ENCODE results near the gene GALNT8.
A peak's percentile ranks its signal among the peaks of the same experiment; 100 is the strongest.
"Not testable (repeated sequence)": the region's sequence is repeated elsewhere in the genome, so short reads cannot be mapped to it uniquely, and the experiment has no call there.

GALNT8 gene

GRCh38 chr12:4744709-4745108, 24.5 kb downstream of the GALNT8 start:
- no peak for DNase-seq

- no peak for DNase-seq
Measured at GRCh38 chr12:4745249-4745648, 25.0 kb downstream of the GALNT8 start.

- not testable (repeated sequence) for DNase-seq
Measured at GRCh38 chr12:4751654-4752053, 31.5 kb downstream of the GALNT8 start.

GRCh38 chr12:4762773-4763172, 42.6 kb downstream of the GALNT8 start:
- no peak for DNase-seq

- peak; percentile 1 to 32 for DNase-seq
Measured at GRCh38 chr12:4763549-4763948, 43.3 kb downstream of the GALNT8 start.

- no peak for DNase-seq
Measured at GRCh38 chr12:4766445-4766844, 46.2 kb downstream of the GALNT8 start.

- no peak for DNase-seq
Measured at GRCh38 chr12:4767186-4767585, 47.0 kb downstream of the GALNT8 start.

- no peak for DNase-seq
Measured at GRCh38 chr12:4768341-4768740, 48.1 kb downstream of the GALNT8 start.

GRCh38 chr12:4769073-4769472, 48.9 kb downstream of the GALNT8 start:
- no peak for DNase-seq

GRCh38 chr12:4771172-4771959, 51.2 kb downstream of the GALNT8 start:
- no peak for DNase-seq

GRCh38 chr12:4771960-4772566, 51.9 kb downstream of the GALNT8 start:
- no peak for DNase-seq

GRCh38 chr12:4775936-4776335, 55.7 kb downstream of the GALNT8 start:
- DNase-seq, result no peak

GRCh38 chr12:4779749-4780148, 59.5 kb downstream of the GALNT8 start:
- DNase-seq, result no peak

- DNase-seq, result no peak
Measured at GRCh38 chr12:4780641-4781611, 60.7 kb downstream of the GALNT8 start.

GRCh38 chr12:4784404-4785054, 64.3 kb downstream of the GALNT8 start:
- no peak for DNase-seq

- no peak for DNase-seq
Measured at GRCh38 chr12:4786795-4787194, 66.6 kb downstream of the GALNT8 start.

- DNase-seq, result no peak
Measured at GRCh38 chr12:4787965-4788364, 67.8 kb downstream of the GALNT8 start.

- DNase-seq, result no peak
Measured at GRCh38 chr12:4789776-4790175, 69.6 kb downstream of the GALNT8 start.

- no peak for DNase-seq
Measured at GRCh38 chr12:4791497-4791896, 71.3 kb downstream of the GALNT8 start.

GRCh38 chr12:4794491-4794890, 74.3 kb downstream of the GALNT8 start:
- no peak for DNase-seq

GRCh38 chr12:4796216-4796615, 76.0 kb downstream of the GALNT8 start:
- DNase-seq, result no peak

GRCh38 chr12:4796694-4797482, 76.7 kb downstream of the GALNT8 start:
- no peak for DNase-seq
